Neural progenitor cell (in vitro differentiated cells): ENCODE data around the gene MAP7D1. TPM values are rescaled to one million over a fixed set of nuclear protein-coding genes. Genes with fewer than 3 reads are reported as not detected.

Experiments
- DNase-seq: peaks from one replicate; pipeline ENCODE4 v3.0.0-alpha.2; 2016; ENCODE audit warnings: low spot score
- H2AFZ ChIP-seq: fragments of 200-600 bp; sonication (generic); replicated peaks from 2 replicates; pipeline ENCODE4 v1.6.1; 2016; ENCODE audit warnings: antibody characterized with exemption
- H3F3A ChIP-seq: fragments of 200-600 bp; sonication (generic); 2 replicates; pipeline ENCODE4 v1.6.1; 2016; ENCODE audit warnings: antibody characterized with exemption, low read depth
- H3K27ac ChIP-seq: fragments of 200-600 bp; sonication (generic); 2 replicates; pipeline ENCODE4 v1.5.1; 2016; ENCODE audit warnings: mild to moderate bottlenecking
- H3K27me3 ChIP-seq: fragments of 200-600 bp; sonication (generic); 2 replicates; pipeline ENCODE4 v1.6.1; 2016; ENCODE audit warnings: mild to moderate bottlenecking, moderate library complexity
- H3K36me3 ChIP-seq: fragments of 200-600 bp; sonication (generic); 2 replicates; pipeline ENCODE4 v1.5.1; 2016
- H3K4me1 ChIP-seq: fragments of 200-600 bp; sonication (generic); 2 replicates; pipeline ENCODE4 v1.6.1; 2016; ENCODE audit warnings: mixed run types
- H3K4me2 ChIP-seq: fragments of 200-600 bp; sonication (generic); 2 replicates; pipeline ENCODE4 v1.6.1; 2016
- H3K4me3 ChIP-seq: fragments of 200-600 bp; sonication (generic); 2 replicates; pipeline ENCODE4 v1.5.1; 2016
- H3K79me2 ChIP-seq: fragments of 200-600 bp; sonication (generic); 2 replicates; pipeline ENCODE4 v1.6.1; 2016; ENCODE audit warnings: low read depth
- H3K9ac ChIP-seq: fragments of 200-600 bp; sonication (generic); 2 replicates; pipeline ENCODE4 v1.6.1; 2016
- H3K9me3 ChIP-seq: fragments of 200-600 bp; sonication (generic); 2 replicates; pipeline ENCODE4 v1.5.1; 2016; ENCODE audit warnings: low read depth
- H4K20me1 ChIP-seq: fragments of 200-600 bp; sonication (generic); 2 replicates; pipeline ENCODE4 v1.6.1; 2016; ENCODE audit warnings: low read depth
- H3K27ac Mint-ChIP-seq: 3 replicates; pipeline ENCODE4 v1.8.0; 2021; ENCODE audit warnings: mixed read lengths
- H3K27me3 Mint-ChIP-seq: 2 replicates; pipeline ENCODE4 v1.8.0; 2022; ENCODE audit warnings: low read depth, mild to moderate bottlenecking, inconsistent platforms, moderate library complexity, mixed read lengths; ENCODE audit not compliant: insufficient read depth
- H3K36me3 Mint-ChIP-seq: 3 replicates; pipeline ENCODE4 v1.8.0; 2021; ENCODE audit warnings: mixed read lengths
- H3K4me1 Mint-ChIP-seq: 3 replicates; pipeline ENCODE4 v1.8.0; 2021; ENCODE audit warnings: mixed read lengths
- H3K4me3 Mint-ChIP-seq: 3 replicates; pipeline ENCODE4 v1.8.0; 2021; ENCODE audit warnings: mild to moderate bottlenecking, moderate library complexity, mixed read lengths
- H3K9me3 Mint-ChIP-seq: 3 replicates; pipeline ENCODE4 v1.8.0; 2020; ENCODE audit warnings: mixed read lengths
- CTCF ChIP-seq: fragments of 200-600 bp; sonication (generic); IDR thresholded peaks from 2 replicates; pipeline ENCODE4 v1.5.1; 2017; ENCODE audit warnings: antibody characterized with exemption, mild to moderate bottlenecking
- EZH2 ChIP-seq: fragments of 200-600 bp; sonication (generic); IDR thresholded peaks from 2 replicates; pipeline ENCODE4 v1.6.1; 2017; ENCODE audit warnings: antibody characterized with exemption, mild to moderate bottlenecking, moderate library complexity
- EZH2phosphoT487 ChIP-seq: fragments of 200-600 bp; sonication (generic); IDR thresholded peaks from 2 replicates; pipeline ENCODE4 v1.6.1; 2017; ENCODE audit warnings: antibody characterized with exemption
- total RNA-seq: library from RNA; depleted of rRNA; stranded (reverse); fragments of >200 nt; gene quantifications from 2 replicates; pipeline ENCODE4 v1.2.3, GENCODE V29; 2015; ENCODE audit warnings: low replicate concordance

The MAP7D1 gene
- total RNA-seq, 1 donor from 2014 or later = 35.0 TPM

- Histone ChIP-seq H3K27me3 (peaks cover 7% of the 10 kb centered on the region), H3K36me3 (no peaks in the 10 kb centered on the region), H3K9ac (no peak overlapping the region), H4K20me1 (peaks cover 95% of the 10 kb centered on the region), H3K4me3 (no peak overlapping the region), H3K4me1 (no peaks in the 10 kb centered on the region), H3K4me2 (no peak overlapping the region), H3K79me2 (peaks cover 31% of the 10 kb centered on the region), H3K27ac (no peak overlapping the region), H3F3A (peaks cover 16% of the 10 kb centered on the region), H2AFZ (no peak overlapping the region), H3K9me3 (no peaks in the 10 kb centered on the region)
- no peak for TF ChIP-seq CTCF
- TF ChIP-seq EZH2phosphoT487 = no peak
- TF ChIP-seq EZH2 = no peak
- Mint-ChIP-seq H3K4me3 (no peak overlapping the region), H3K4me1 (peaks cover 28% of the 10 kb centered on the region), H3K27ac (no peak overlapping the region), H3K27me3 (peaks cover 7% of the 10 kb centered on the region), H3K9me3 (no peaks in the 10 kb centered on the region), H3K36me3 (peaks cover 38% of the 10 kb centered on the region)
- DNase-seq = no peak
Observed at GRCh38 chr1:36172017-36172747, 16.2 kb downstream of the MAP7D1 start.

DNA sequence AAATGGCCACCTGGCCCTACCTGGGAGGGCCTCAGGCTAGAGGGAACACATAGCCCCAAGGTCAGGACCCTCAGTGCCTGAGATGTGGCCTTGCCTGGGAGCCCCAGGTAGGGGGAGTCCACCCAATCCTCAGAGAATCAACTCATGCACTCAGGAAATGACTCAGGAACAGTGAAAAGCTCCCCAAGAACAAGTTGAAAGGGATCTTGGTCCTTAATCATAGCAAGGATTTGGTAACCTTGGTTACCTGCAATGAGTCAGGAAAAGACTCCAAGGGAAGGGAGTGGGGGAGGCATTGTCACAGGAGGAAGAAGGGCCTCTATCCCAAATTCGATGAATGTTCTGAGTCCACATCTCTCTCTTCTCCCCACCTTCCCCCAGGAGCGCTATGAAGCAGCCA is 17.0 kb downstream of the MAP7D1 start:
- Histone ChIP-seq H3K4me2 (no peak overlapping the region), H3F3A (peaks cover 24% of the 10 kb centered on the region), H3K36me3 (no peaks in the 10 kb centered on the region), H3K4me1 (peaks cover 8% of the 10 kb centered on the region), H2AFZ (no peak overlapping the region), H3K27me3 (peaks cover 10% of the 10 kb centered on the region), H3K27ac (no peak overlapping the region), H3K9me3 (no peaks in the 10 kb centered on the region), H3K4me3 (no peak overlapping the region), H3K9ac (no peak overlapping the region), H3K79me2 (peaks cover 23% of the 10 kb centered on the region), H4K20me1 (peaks cover 95% of the 10 kb centered on the region)
- DNase-seq = no peak
- Mint-ChIP-seq H3K27ac (peak overlapping the region; percentile 69), H3K27me3 (peaks cover 7% of the 10 kb centered on the region), H3K9me3 (no peaks in the 10 kb centered on the region), H3K36me3 (peaks cover 40% of the 10 kb centered on the region), H3K4me1 (peaks cover 31% of the 10 kb centered on the region), H3K4me3 (no peak overlapping the region)
- TF ChIP-seq EZH2 (no peak), CTCF (no peak), EZH2phosphoT487 (no peak)

GRCh38 chr1:36174713-36175112 is 18.8 kb downstream of the MAP7D1 start:
- peaks cover 10% of the 10 kb centered on the region for H3K27me3 ChIP-seq
- no peak overlapping the region for H3K4me3 ChIP-seq
- no peak overlapping the region for H3K27ac ChIP-seq
- peaks cover 5% of the 10 kb centered on the region for H3K27me3 Mint-ChIP-seq
- peaks cover 15% of the 10 kb centered on the region for H3K4me1 ChIP-seq
- H3K9ac ChIP-seq = no peak overlapping the region
- peaks cover 8% of the 10 kb centered on the region for H3K79me2 ChIP-seq
- peaks cover 96% of the 10 kb centered on the region for H4K20me1 ChIP-seq
- DNase-seq = no peak
- H2AFZ ChIP-seq = no peak overlapping the region
- H3K9me3 ChIP-seq = no peaks in the 10 kb centered on the region
- H3F3A ChIP-seq = peaks cover 33% of the 10 kb centered on the region
- TF ChIP-seq EZH2 (no peak), CTCF (no peak), EZH2phosphoT487 (no peak)
- H3K36me3 Mint-ChIP-seq = peaks cover 38% of the 10 kb centered on the region
- no peak overlapping the region for H3K4me2 ChIP-seq
- H3K4me1 Mint-ChIP-seq = peaks cover 31% of the 10 kb centered on the region
- no peak overlapping the region for H3K27ac Mint-ChIP-seq
- no peaks in the 10 kb centered on the region for H3K9me3 Mint-ChIP-seq
- no peak overlapping the region for H3K4me3 Mint-ChIP-seq
- peaks cover 3% of the 10 kb centered on the region for H3K36me3 ChIP-seq
